Measurements from ENCODE around the gene PLCH2.

DNA sequence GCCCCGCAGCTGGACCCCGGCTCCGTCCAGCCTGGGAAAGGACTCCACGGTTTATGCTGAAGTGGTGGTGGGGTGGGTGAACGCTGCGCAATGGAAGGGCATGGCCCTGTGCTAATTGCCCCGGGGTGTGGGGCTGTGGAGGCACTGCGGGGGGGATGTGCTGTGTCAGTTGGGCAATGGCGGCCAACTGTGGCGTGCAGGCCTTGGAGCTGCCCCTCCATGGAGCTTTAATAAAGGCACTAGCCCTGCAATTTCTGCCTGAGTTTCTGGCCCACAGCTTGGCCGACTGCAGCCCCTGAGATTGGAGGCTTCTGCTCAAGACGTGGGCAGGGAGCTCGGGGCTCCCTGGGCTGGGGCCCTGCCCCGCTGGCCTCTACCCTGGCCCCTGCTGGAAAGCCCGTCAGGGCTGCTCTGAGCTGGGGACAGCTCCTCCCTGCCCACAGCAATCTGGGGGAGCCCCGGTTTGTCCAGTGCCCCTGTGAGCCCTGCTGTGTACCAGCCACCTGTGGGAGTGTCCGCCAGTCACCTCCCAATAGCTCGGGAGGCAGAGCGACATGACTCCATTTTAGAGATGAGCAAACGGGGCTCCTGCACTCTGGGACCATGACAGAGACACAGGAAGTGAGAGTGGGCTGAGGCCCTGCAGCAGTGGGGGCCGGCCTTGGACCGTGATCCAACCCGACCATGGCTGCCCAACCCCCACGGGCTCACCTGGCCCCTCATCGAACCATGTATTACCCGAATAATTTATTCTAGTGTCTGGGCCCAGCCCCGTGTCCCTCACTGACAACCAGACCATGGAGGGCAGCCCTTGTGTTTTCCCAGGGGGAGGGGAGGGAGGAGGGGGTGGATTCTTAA, 71.3 kb downstream of the PLCH2 start:
- TF ChIP-seq EP300 (IDR thresholded peaks at IDR 0.05; ENCODE audit: low read depth): no peak
- TF ChIP-seq POLR2AphosphoS5 (IDR thresholded peaks at IDR 0.05): peak in 1 of 3 donors; percentile 29
- TF ChIP-seq, protein P1, sequence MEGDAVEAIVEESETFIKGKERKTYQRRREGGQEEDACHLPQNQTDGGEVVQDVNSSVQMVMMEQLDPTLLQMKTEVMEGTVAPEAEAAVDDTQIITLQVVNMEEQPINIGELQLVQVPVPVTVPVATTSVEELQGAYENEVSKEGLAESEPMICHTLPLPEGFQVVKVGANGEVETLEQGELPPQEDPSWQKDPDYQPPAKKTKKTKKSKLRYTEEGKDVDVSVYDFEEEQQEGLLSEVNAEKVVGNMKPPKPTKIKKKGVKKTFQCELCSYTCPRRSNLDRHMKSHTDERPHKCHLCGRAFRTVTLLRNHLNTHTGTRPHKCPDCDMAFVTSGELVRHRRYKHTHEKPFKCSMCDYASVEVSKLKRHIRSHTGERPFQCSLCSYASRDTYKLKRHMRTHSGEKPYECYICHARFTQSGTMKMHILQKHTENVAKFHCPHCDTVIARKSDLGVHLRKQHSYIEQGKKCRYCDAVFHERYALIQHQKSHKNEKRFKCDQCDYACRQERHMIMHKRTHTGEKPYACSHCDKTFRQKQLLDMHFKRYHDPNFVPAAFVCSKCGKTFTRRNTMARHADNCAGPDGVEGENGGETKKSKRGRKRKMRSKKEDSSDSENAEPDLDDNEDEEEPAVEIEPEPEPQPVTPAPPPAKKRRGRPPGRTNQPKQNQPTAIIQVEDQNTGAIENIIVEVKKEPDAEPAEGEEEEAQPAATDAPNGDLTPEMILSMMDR (IDR thresholded peaks at IDR 0.05): no peak

All from transverse colon (tissue), 4 donors.